Measurements from ENCODE around the gene SYVN1. TPM values are rescaled to one million over a fixed set of nuclear protein-coding genes. Genes with fewer than 3 reads are reported as not detected.

SYVN1 gene
- polyA plus RNA-seq, 1 of the 3 experiments (the other 2 are of a cell fraction) = 31.9 TPM

GRCh38 chr11:65121447-65121864, 12.9 kb downstream of the SYVN1 start:
- Histone ChIP-seq H3K27me3 (ENCODE audit: insufficient read depth) (no peaks in the 10 kb centered on the region), H3K4me3 (ENCODE audit: low read depth in 2 of 2, low read length in 1 of 2) (peak overlapping the region; percentile 89 to 91), H3F3A (replicated peaks; ENCODE audit: insufficient read depth) (peaks cover 29% of the 10 kb centered on the region), H3K9ac (peak overlapping the region; percentile 89), H3K4me1 (ENCODE audit: control insufficient read depth in 1 of 2, insufficient read depth in 2 of 2, low read depth in 1 of 2, low read length in 1 of 2) (peaks cover 15 to 16% of the 10 kb centered on the region in 2 experiments; a peak in 3 of 4 replicates), H3K9me3 (no peaks in the 10 kb centered on the region), H4K20me1 (ENCODE audit: insufficient read depth) (no peaks in the 10 kb centered on the region), H3K27ac (ENCODE audit: low read depth in 2 of 2, low read length in 1 of 2) (peak overlapping the region; percentile 77 to 81; a peak in 3 of 4 replicates), H3K9me2 (no peaks in the 10 kb centered on the region), H3K4me2 (peak overlapping the region; percentile 93), H3K36me3 (replicated peaks in 1 of 2; ENCODE audit: control insufficient read depth in 1 of 2, insufficient read depth in 2 of 2, low read length in 1 of 2) (peaks cover 35 to 41% of the 10 kb centered on the region in 2 experiments), H3K79me2 (ENCODE audit: insufficient read depth) (peaks cover 62% of the 10 kb centered on the region), H2AFZ (ENCODE audit: low read depth) (no peak overlapping the region)
- no peak for DNase-seq
- CTCF ChIA-PET = interaction anchor here (1.3 to 3.3 kb wide), 5 partner anchors 10 to 107 kb away, joined by 4 to 47 read pairs (median 9); partner anchors contain the start of genes ARL2, CAPN1, SYVN1 and TM7SF2
- TF ChIP-seq TEAD4 (IDR thresholded peaks at IDR 0.05; ENCODE audit: borderline replicate concordance, insufficient read depth) = no peak
- TF ChIP-seq POLR2AphosphoS5 (IDR thresholded peaks at IDR 0.05; ENCODE audit: low read depth, low read length) = no peak
- TF ChIP-seq MXI1 (IDR thresholded peaks at IDR 0.05; ENCODE audit: low read depth, low read length) = no peak
- TF ChIP-seq ELF1 (IDR thresholded peaks at IDR 0.05) = no peak
- TF ChIP-seq EP300 (IDR thresholded peaks at IDR 0.05; ENCODE audit: borderline replicate concordance in 1 of 2, low read depth in 1 of 2, low read length in 1 of 2) = no peak
- no peak for TF ChIP-seq CTCF (IDR thresholded peaks at IDR 0.05)
- TF ChIP-seq, protein P1, sequence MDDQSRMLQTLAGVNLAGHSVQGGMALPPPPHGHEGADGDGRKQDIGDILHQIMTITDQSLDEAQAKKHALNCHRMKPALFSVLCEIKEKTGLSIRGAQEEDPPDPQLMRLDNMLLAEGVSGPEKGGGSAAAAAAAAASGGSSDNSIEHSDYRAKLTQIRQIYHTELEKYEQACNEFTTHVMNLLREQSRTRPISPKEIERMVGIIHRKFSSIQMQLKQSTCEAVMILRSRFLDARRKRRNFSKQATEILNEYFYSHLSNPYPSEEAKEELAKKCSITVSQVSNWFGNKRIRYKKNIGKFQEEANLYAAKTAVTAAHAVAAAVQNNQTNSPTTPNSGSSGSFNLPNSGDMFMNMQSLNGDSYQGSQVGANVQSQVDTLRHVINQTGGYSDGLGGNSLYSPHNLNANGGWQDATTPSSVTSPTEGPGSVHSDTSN (IDR thresholded peaks at IDR 0.05) = no peak
- no peak for TF ChIP-seq GATA2 (CRISPR knock-in tag; IDR thresholded peaks at IDR 0.05)
- TF ChIP-seq, protein P2, sequence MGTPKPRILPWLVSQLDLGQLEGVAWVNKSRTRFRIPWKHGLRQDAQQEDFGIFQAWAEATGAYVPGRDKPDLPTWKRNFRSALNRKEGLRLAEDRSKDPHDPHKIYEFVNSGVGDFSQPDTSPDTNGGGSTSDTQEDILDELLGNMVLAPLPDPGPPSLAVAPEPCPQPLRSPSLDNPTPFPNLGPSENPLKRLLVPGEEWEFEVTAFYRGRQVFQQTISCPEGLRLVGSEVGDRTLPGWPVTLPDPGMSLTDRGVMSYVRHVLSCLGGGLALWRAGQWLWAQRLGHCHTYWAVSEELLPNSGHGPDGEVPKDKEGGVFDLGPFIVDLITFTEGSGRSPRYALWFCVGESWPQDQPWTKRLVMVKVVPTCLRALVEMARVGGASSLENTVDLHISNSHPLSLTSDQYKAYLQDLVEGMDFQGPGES (IDR thresholded peaks at IDR 0.05; ENCODE audit: low read depth, low read length) = no peak
- POLR2A ChIA-PET = interaction anchor here (0.9 to 2.0 kb wide), 8 partner anchors 9 to 243 kb away, joined by 3 to 22 read pairs (median 8); partner anchors contain the start of genes CAPN1, EHD1, SYVN1 and TM7SF2
- WGBS (ENCODE audit: low lambda C conversion rate) = 1% methylated on average over 19 of the region's 22 CpGs

GRCh38 chr11:65120831-65121230, 13.5 kb downstream of the SYVN1 start:
- no peaks in the 10 kb centered on the region for H3K27me3 ChIP-seq (ENCODE audit: insufficient read depth)
- H3K9ac ChIP-seq = peak overlapping the region; percentile 89; the same call in 1 of the 2 replicates
- no peak overlapping the region for H2AFZ ChIP-seq (ENCODE audit: low read depth)
- CTCF ChIA-PET = interaction anchor here (1.3 to 3.3 kb wide), 5 partner anchors 9 to 107 kb away, joined by 4 to 47 read pairs (median 9); partner anchors contain the start of genes ARL2, CAPN1, SYVN1 and TM7SF2
- no peak for DNase-seq
- H3K4me2 ChIP-seq = peak overlapping the region; percentile 93
- POLR2A ChIA-PET = no interaction called here
- WGBS (ENCODE audit: low lambda C conversion rate) = 63% methylated on average over 3 of the region's 3 CpGs
- H3K36me3 ChIP-seq (replicated peaks in 1 of 2; ENCODE audit: control insufficient read depth in 1 of 2, insufficient read depth in 2 of 2, low read length in 1 of 2) = peaks cover 37 to 40% of the 10 kb centered on the region in 2 experiments
- H3K4me3 ChIP-seq (ENCODE audit: low read depth in 2 of 2, low read length in 1 of 2) = peak overlapping the region; percentile 89 to 91
- no peaks in the 10 kb centered on the region for H3K9me3 ChIP-seq
- H3K27ac ChIP-seq (ENCODE audit: low read depth in 2 of 2, low read length in 1 of 2) = no peak overlapping the region; a peak in 2 of 4 replicates
- H3K4me1 ChIP-seq (ENCODE audit: control insufficient read depth in 1 of 2, insufficient read depth in 2 of 2, low read depth in 1 of 2, low read length in 1 of 2) = peaks cover 18 to 21% of the 10 kb centered on the region in 2 experiments; a peak in 3 of 4 replicates
- peaks cover 68% of the 10 kb centered on the region for H3K79me2 ChIP-seq (ENCODE audit: insufficient read depth)
- H4K20me1 ChIP-seq (ENCODE audit: insufficient read depth) = no peaks in the 10 kb centered on the region
- no peaks in the 10 kb centered on the region for H3K9me2 ChIP-seq
- peaks cover 29% of the 10 kb centered on the region for H3F3A ChIP-seq (replicated peaks; ENCODE audit: insufficient read depth)
- TF ChIP-seq RAD21 (IDR thresholded peaks at IDR 0.05; ENCODE audit: low read length) = no peak
- no peak for TF ChIP-seq CHD2 (IDR thresholded peaks at IDR 0.05; ENCODE audit: low read length, partially characterized antibody)
- TF ChIP-seq REST (IDR thresholded peaks at IDR 0.05; ENCODE audit: low read depth, low read length) = no peak
- TF ChIP-seq, protein P3, sequence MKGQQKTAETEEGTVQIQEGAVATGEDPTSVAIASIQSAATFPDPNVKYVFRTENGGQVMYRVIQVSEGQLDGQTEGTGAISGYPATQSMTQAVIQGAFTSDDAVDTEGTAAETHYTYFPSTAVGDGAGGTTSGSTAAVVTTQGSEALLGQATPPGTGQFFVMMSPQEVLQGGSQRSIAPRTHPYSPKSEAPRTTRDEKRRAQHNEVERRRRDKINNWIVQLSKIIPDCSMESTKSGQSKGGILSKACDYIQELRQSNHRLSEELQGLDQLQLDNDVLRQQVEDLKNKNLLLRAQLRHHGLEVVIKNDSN (IDR thresholded peaks at IDR 0.05; ENCODE audit: borderline replicate concordance, low read depth) = no peak
- no peak for TF ChIP-seq FOXM1 (IDR thresholded peaks at IDR 0.05; ENCODE audit: low read depth)
- TF ChIP-seq, protein P4, sequence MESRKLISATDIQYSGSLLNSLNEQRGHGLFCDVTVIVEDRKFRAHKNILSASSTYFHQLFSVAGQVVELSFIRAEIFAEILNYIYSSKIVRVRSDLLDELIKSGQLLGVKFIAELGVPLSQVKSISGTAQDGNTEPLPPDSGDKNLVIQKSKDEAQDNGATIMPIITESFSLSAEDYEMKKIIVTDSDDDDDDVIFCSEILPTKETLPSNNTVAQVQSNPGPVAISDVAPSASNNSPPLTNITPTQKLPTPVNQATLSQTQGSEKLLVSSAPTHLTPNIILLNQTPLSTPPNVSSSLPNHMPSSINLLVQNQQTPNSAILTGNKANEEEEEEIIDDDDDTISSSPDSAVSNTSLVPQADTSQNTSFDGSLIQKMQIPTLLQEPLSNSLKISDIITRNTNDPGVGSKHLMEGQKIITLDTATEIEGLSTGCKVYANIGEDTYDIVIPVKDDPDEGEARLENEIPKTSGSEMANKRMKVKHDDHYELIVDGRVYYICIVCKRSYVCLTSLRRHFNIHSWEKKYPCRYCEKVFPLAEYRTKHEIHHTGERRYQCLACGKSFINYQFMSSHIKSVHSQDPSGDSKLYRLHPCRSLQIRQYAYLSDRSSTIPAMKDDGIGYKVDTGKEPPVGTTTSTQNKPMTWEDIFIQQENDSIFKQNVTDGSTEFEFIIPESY (IDR thresholded peaks at IDR 0.05; ENCODE audit: borderline replicate concordance, low read depth) = no peak
- TF ChIP-seq FOSL2 (IDR thresholded peaks at IDR 0.05; ENCODE audit: borderline replicate concordance, low read depth) = no peak
